ENCODE measurements around the gene SMAD4.
A peak's percentile ranks its signal among the peaks of the same experiment; 100 is the strongest.

The SMAD4 gene

GRCh38 chr18:51021226-51021965 lies 8.6 kb upstream of the SMAD4 start:
- no peak for DNase-seq (ENCODE audit: low read depth)

GRCh38 chr18:51025512-51025911 lies 4.5 kb upstream of the SMAD4 start:
- DNase-seq (ENCODE audit: low read depth): no peak

GRCh38 chr18:51028201-51028805 lies 1.7 kb upstream of the SMAD4 start:
- no peak for DNase-seq (ENCODE audit: low read depth)

GRCh38 chr18:51029378-51029693 lies 677 bp upstream of the SMAD4 start:
- DNase-seq (ENCODE audit: low read depth): no peak

- DNase-seq (ENCODE audit: low read depth): peak; percentile 60
Observed at GRCh38 chr18:51030537-51031258, 685 bp downstream of the SMAD4 start.

- DNase-seq (ENCODE audit: low read depth): no peak
Observed at GRCh38 chr18:51032193-51032592, 2.2 kb downstream of the SMAD4 start.

GRCh38 chr18:51037230-51037629 lies 7.2 kb downstream of the SMAD4 start:
- DNase-seq (ENCODE audit: low read depth): no peak

GRCh38 chr18:51038110-51038509 lies 8.1 kb downstream of the SMAD4 start:
- DNase-seq (ENCODE audit: low read depth): no peak

GRCh38 chr18:51039138-51040112 lies 9.4 kb downstream of the SMAD4 start:
- DNase-seq (ENCODE audit: low read depth): no peak

- no peak for DNase-seq (ENCODE audit: low read depth)
Observed at GRCh38 chr18:51041677-51042352, 11.8 kb downstream of the SMAD4 start.

- DNase-seq (ENCODE audit: low read depth): no peak
Observed at GRCh38 chr18:51044928-51045585, 15.0 kb downstream of the SMAD4 start.

GRCh38 chr18:51048190-51048589 lies 18.2 kb downstream of the SMAD4 start:
- no peak for DNase-seq (ENCODE audit: low read depth)

- DNase-seq (ENCODE audit: low read depth): no peak
Observed at GRCh38 chr18:51049137-51049536, 19.1 kb downstream of the SMAD4 start.

- DNase-seq (ENCODE audit: low read depth): no peak
Observed at GRCh38 chr18:51051105-51051712, 21.2 kb downstream of the SMAD4 start.

GRCh38 chr18:51053814-51054213 lies 23.8 kb downstream of the SMAD4 start:
- no peak for DNase-seq (ENCODE audit: low read depth)

- DNase-seq (ENCODE audit: low read depth): no peak
Observed at GRCh38 chr18:51054764-51055163, 24.8 kb downstream of the SMAD4 start.

GRCh38 chr18:51059969-51060368 lies 30.0 kb downstream of the SMAD4 start:
- no peak for DNase-seq (ENCODE audit: low read depth)

- DNase-seq (ENCODE audit: low read depth): no peak
Observed at GRCh38 chr18:51064256-51064655, 34.2 kb downstream of the SMAD4 start.

- no peak for DNase-seq (ENCODE audit: low read depth)
Observed at GRCh38 chr18:51066273-51066672, 36.3 kb downstream of the SMAD4 start.

- DNase-seq (ENCODE audit: low read depth): no peak
Observed at GRCh38 chr18:51068105-51068504, 38.1 kb downstream of the SMAD4 start.

- no peak for DNase-seq (ENCODE audit: low read depth)
Observed at GRCh38 chr18:51069885-51070284, 39.9 kb downstream of the SMAD4 start.
